Thyroid gland (tissue), 4 donors: ENCODE results near the gene CH25H.

ENCODE experiments used
- POLR2A ChIP-seq, 2 donors: fragments of 450-650 bp; IDR thresholded peaks; one replicate each; pipeline ENCODE4 v1.6.1; 2017; ENCODE audit warnings: antibody characterized with exemption in 2 of 2, mild to moderate bottlenecking in 2 of 2, moderate library complexity in 1 of 2
- TF ChIP-seq, protein P1 (sequence below), 6 experiments: fragments of 200-600 bp in 3 of 6; fragments of 450-650 bp in 3 of 6; sonication (generic) in 3 of 6; IDR thresholded peaks; one replicate each; pipeline ENCODE4 v1.5.1; 2016 to 2019; ENCODE audit warnings: antibody characterized with exemption in 6 of 6, mild to moderate bottlenecking in 2 of 6, inconsistent platforms in 1 of 6, moderate library complexity in 1 of 6

DNA sequence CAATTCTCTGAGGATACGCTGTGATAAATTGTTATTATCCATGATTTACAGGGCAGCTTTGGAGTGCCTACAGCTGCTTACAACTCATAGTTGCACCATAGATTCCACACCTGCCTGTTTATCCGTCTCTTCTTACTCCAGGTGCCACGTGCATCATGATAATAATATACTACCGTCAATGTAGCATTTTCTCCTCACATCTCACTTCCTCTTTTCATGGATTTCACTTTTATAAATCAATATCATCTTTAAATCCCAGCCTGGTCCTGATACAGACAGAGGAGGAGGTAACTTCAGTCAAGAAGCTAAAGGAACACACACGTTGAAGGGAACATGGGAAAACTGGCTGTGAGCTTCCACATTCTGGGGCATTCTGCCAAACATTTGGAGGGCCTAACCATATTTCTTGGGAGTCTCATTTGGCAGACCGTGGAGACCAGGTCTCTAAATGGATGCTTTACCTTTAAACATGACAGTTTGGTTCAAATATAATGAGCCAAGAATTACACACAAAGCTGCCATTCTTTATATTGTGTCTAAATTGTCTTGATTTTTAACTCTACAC, 2.4 kb downstream of the CH25H start:
- TF ChIP-seq, protein P1, sequence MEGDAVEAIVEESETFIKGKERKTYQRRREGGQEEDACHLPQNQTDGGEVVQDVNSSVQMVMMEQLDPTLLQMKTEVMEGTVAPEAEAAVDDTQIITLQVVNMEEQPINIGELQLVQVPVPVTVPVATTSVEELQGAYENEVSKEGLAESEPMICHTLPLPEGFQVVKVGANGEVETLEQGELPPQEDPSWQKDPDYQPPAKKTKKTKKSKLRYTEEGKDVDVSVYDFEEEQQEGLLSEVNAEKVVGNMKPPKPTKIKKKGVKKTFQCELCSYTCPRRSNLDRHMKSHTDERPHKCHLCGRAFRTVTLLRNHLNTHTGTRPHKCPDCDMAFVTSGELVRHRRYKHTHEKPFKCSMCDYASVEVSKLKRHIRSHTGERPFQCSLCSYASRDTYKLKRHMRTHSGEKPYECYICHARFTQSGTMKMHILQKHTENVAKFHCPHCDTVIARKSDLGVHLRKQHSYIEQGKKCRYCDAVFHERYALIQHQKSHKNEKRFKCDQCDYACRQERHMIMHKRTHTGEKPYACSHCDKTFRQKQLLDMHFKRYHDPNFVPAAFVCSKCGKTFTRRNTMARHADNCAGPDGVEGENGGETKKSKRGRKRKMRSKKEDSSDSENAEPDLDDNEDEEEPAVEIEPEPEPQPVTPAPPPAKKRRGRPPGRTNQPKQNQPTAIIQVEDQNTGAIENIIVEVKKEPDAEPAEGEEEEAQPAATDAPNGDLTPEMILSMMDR (IDR thresholded peaks at IDR 0.05): no peak
- TF ChIP-seq POLR2A (IDR thresholded peaks at IDR 0.05): no peak
